ENCODE results near the gene NEK5.
"Not testable (repeated sequence)": the region's sequence is repeated elsewhere in the genome, so short reads cannot be mapped to it uniquely, and the experiment has no call there.

NEK5 gene

GRCh38 chr13:52109116-52109670 lies 19.7 kb downstream of the NEK5 start:
- TF ChIP-seq CTCF (IDR thresholded peaks at IDR 0.05; ENCODE audit: low read depth, low read length, missing control alignments), result no peak
- DNase-seq (ENCODE audit: low read depth), result no peak
- no peak overlapping the region for H3K4me3 ChIP-seq (ENCODE audit: low read depth, low read length)

- no peak overlapping the region for H3K4me3 ChIP-seq (ENCODE audit: low read depth, low read length)
- DNase-seq (ENCODE audit: low read depth), result no peak
- TF ChIP-seq CTCF (IDR thresholded peaks at IDR 0.05; ENCODE audit: low read depth, low read length, missing control alignments), result no peak
These were observed 23.0 kb downstream of the NEK5 start for GRCh38 chr13:52105841-52106240.

- no peak for TF ChIP-seq CTCF (IDR thresholded peaks at IDR 0.05; ENCODE audit: low read depth, low read length, missing control alignments)
- DNase-seq (ENCODE audit: low read depth), result no peak
- no peak overlapping the region for H3K4me3 ChIP-seq (ENCODE audit: low read depth, low read length)
These were observed 24.2 kb downstream of the NEK5 start for GRCh38 chr13:52104624-52105023.

- no peak overlapping the region for H3K4me3 ChIP-seq (ENCODE audit: low read depth, low read length)
- no peak for TF ChIP-seq CTCF (IDR thresholded peaks at IDR 0.05; ENCODE audit: low read depth, low read length, missing control alignments)
- DNase-seq (ENCODE audit: low read depth), result no peak
These were observed 25.5 kb downstream of the NEK5 start for GRCh38 chr13:52103386-52103785.

GRCh38 chr13:52102423-52102822 lies 26.4 kb downstream of the NEK5 start:
- DNase-seq (ENCODE audit: low read depth); H3K4me3 ChIP-seq (ENCODE audit: low read depth, low read length): not testable (repeated sequence)

GRCh38 chr13:52097197-52097596 lies 31.7 kb downstream of the NEK5 start:
- H3K4me3 ChIP-seq (ENCODE audit: low read depth, low read length), result no peak overlapping the region
- no peak for TF ChIP-seq CTCF (IDR thresholded peaks at IDR 0.05; ENCODE audit: low read depth, low read length, missing control alignments)
- no peak for DNase-seq (ENCODE audit: low read depth)

- TF ChIP-seq CTCF (IDR thresholded peaks at IDR 0.05; ENCODE audit: low read depth, low read length, missing control alignments), result no peak
- no peak overlapping the region for H3K4me3 ChIP-seq (ENCODE audit: low read depth, low read length)
- no peak for DNase-seq (ENCODE audit: low read depth)
These were observed 32.1 kb downstream of the NEK5 start for GRCh38 chr13:52096748-52097147.

Measured in GM12864 (cell line).